Suprapubic skin (tissue), 4 donors: ENCODE results near the gene NEB.

Experiments used
- EP300 ChIP-seq: sonication (generic); formaldehyde crosslinking; IDR thresholded peaks from one replicate; pipeline ENCODE4 v1.6.1; 2017; ENCODE audit warnings: antibody characterized with exemption
- POLR2A ChIP-seq, 2 donors: fragments of 450-650 bp; IDR thresholded peaks; one replicate each; pipeline ENCODE4 v1.6.1; 2017; ENCODE audit warnings: antibody characterized with exemption in 2 of 2, mild to moderate bottlenecking in 2 of 2, moderate library complexity in 2 of 2
- POLR2AphosphoS5 ChIP-seq, 3 donors: sonication (generic); formaldehyde crosslinking; IDR thresholded peaks; one replicate each; pipeline ENCODE4 v1.6.1; 2017; ENCODE audit warnings: antibody characterized with exemption in 3 of 3
- TF ChIP-seq, protein P1 (sequence below), 2 donors: fragments of 200-600 bp in 1 of 2; fragments of 450-650 bp in 1 of 2; sonication (generic) in 1 of 2; IDR thresholded peaks; one replicate each; pipeline ENCODE4 v1.5.1; 2016 to 2019; ENCODE audit warnings: antibody characterized with exemption in 2 of 2, mild to moderate bottlenecking in 1 of 2, moderate library complexity in 1 of 2

DNA sequence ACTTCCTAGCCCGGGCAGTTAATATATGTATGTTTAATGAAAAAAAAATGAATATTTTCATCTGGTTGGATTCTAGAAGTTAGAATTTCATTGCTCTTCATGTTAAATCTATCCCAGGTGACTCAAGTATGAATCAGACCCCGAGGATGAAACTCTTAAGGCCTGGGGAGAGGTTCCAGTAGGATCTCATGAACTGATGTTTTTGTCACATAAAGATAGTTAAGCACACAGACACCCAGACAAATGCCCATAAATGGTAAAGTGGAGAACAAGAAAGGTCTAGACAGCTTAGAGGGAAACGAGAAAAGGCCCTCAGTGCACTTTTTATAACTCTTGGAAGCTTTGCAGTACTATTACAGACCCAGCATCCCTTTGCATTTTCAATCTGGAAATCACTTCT is 210.4 kb downstream of the NEB start:
- TF ChIP-seq, protein P1, sequence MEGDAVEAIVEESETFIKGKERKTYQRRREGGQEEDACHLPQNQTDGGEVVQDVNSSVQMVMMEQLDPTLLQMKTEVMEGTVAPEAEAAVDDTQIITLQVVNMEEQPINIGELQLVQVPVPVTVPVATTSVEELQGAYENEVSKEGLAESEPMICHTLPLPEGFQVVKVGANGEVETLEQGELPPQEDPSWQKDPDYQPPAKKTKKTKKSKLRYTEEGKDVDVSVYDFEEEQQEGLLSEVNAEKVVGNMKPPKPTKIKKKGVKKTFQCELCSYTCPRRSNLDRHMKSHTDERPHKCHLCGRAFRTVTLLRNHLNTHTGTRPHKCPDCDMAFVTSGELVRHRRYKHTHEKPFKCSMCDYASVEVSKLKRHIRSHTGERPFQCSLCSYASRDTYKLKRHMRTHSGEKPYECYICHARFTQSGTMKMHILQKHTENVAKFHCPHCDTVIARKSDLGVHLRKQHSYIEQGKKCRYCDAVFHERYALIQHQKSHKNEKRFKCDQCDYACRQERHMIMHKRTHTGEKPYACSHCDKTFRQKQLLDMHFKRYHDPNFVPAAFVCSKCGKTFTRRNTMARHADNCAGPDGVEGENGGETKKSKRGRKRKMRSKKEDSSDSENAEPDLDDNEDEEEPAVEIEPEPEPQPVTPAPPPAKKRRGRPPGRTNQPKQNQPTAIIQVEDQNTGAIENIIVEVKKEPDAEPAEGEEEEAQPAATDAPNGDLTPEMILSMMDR (IDR thresholded peaks at IDR 0.05), result no peak
- TF ChIP-seq EP300, result no peak
- TF ChIP-seq POLR2A (IDR thresholded peaks at IDR 0.05), result no peak
- TF ChIP-seq POLR2AphosphoS5 (IDR thresholded peaks at IDR 0.05), result no peak
